Transverse colon (tissue), 4 donors: Measurements from ENCODE around the gene RABGAP1L. TPM values are rescaled to one million over a fixed set of nuclear protein-coding genes. Genes with fewer than 3 reads are reported as not detected.

ENCODE experiments used
- DNase-seq: peaks from one replicate; pipeline ENCODE4 v3.0.0-alpha.2; 2019
- H3K27ac ChIP-seq, 4 donors: fragments of 200-600 bp; sonication (generic); 2 replicates each; pipeline ENCODE4 v1.5.1; 2016 to 2018; ENCODE audit warnings: inconsistent platforms in 4 of 4
- H3K27me3 ChIP-seq: fragments of 200-600 bp; sonication (generic); 2 replicates; pipeline ENCODE4 v1.5.1; 2017; ENCODE audit warnings: inconsistent platforms
- H3K36me3 ChIP-seq, 4 donors: fragments of 200-600 bp; sonication (generic); 2 replicates each; pipeline ENCODE4 v1.5.1; 2017 to 2019; ENCODE audit warnings: inconsistent platforms in 4 of 4
- H3K4me1 ChIP-seq, 4 donors: fragments of 200-600 bp; sonication (generic); 2 replicates each; pipeline ENCODE4 v1.5.1; 2017 to 2020; ENCODE audit warnings: inconsistent platforms in 4 of 4
- H3K4me3 ChIP-seq, 4 donors: fragments of 200-600 bp; sonication (generic); 1 replicate in 1 of 4; 2 replicates in 3 of 4; pipeline versions ENCODE4 v1.5.1 to v1.6.1; 2017 to 2019; ENCODE audit warnings: inconsistent platforms in 4 of 4
- H3K9me3 ChIP-seq, 2 donors: fragments of 200-600 bp; sonication (generic); 2 replicates each; pipeline ENCODE4 v1.5.1; 2017 to 2019; ENCODE audit warnings: inconsistent platforms in 2 of 2
- EP300 ChIP-seq: sonication (generic); formaldehyde crosslinking; IDR thresholded peaks from one replicate; pipeline ENCODE4 v1.6.1; 2017; ENCODE audit warnings: antibody characterized with exemption, low read depth
- POLR2A ChIP-seq: fragments of 450-650 bp; IDR thresholded peaks from one replicate; pipeline ENCODE4 v1.6.1; 2016; ENCODE audit warnings: antibody characterized with exemption, mild to moderate bottlenecking, moderate library complexity
- POLR2AphosphoS5 ChIP-seq, 3 donors: sonication (generic); formaldehyde crosslinking; IDR thresholded peaks; one replicate each; pipeline ENCODE4 v1.6.1; 2016; ENCODE audit warnings: antibody characterized with exemption in 3 of 3
- WGBS, 2 donors: methylation state at CpG; one replicate each; pipeline ENCODE4 v1.1.5; 2018; ENCODE audit warnings: low coverage in 1 of 2; 5-methylcytosine and 5-hydroxymethylcytosine counted together
- in situ Hi-C, 4 donors: fragments of 200-750 bp; cut with MboI; loops; one replicate each; pipeline versions ENCODE4 v1.15.0 to v1.15.1; 2017; ENCODE audit warnings: low sequenced_read_pairs in 3 of 4, low pct_ligation_motif_present in 1 of 4, low pct_unique_long_range_greater_than_20kb in 1 of 4
- intact Hi-C: fragments of 100-400 bp; cut with DNase I; formaldehyde crosslinking; loops from one replicate; pipeline ENCODE4 v1.15.1; 2023; ENCODE audit warnings: low total_unique reads
- total RNA-seq, 4 donors: library from RNA; depleted of rRNA; stranded (reverse); fragments of >200 nt; gene quantifications; one replicate each; pipeline ENCODE4 v1.1.0, GENCODE V29; 2016
- TF ChIP-seq, protein P1 (sequence below), 5 experiments: fragments of 200-600 bp in 3 of 5; fragments of 450-650 bp in 2 of 5; sonication (generic) in 3 of 5; IDR thresholded peaks; 1 replicate in 2 of 5; 2 replicates in 3 of 5; pipeline ENCODE4 v1.5.1; 2016 to 2017; ENCODE audit warnings: antibody characterized with exemption in 5 of 5, inconsistent platforms in 3 of 5, mild to moderate bottlenecking in 2 of 5, moderate library complexity in 1 of 5

The RABGAP1L gene
- total RNA-seq, 4 donors from 2014 or later: 68.9 to 127 (median 99.9) TPM

GRCh38 chr1:174785510-174785909, 626.2 kb downstream of the RABGAP1L start:
- DNase-seq: no peak
- in situ Hi-C loops (no loop called here), intact Hi-C loops (no loop called here)
- 91 to 92% methylated on average over 6 of the region's 6 CpGs for WGBS, 2 donors
- no peak overlapping the region for H3K27ac ChIP-seq
- peaks cover 0 to 3% (median 0%) of the 10 kb centered on the region in 4 donors for H3K36me3 ChIP-seq
- no peaks in the 10 kb centered on the region for H3K4me1 ChIP-seq
- TF ChIP-seq POLR2AphosphoS5 (IDR thresholded peaks at IDR 0.05): no peak
- TF ChIP-seq, protein P1, sequence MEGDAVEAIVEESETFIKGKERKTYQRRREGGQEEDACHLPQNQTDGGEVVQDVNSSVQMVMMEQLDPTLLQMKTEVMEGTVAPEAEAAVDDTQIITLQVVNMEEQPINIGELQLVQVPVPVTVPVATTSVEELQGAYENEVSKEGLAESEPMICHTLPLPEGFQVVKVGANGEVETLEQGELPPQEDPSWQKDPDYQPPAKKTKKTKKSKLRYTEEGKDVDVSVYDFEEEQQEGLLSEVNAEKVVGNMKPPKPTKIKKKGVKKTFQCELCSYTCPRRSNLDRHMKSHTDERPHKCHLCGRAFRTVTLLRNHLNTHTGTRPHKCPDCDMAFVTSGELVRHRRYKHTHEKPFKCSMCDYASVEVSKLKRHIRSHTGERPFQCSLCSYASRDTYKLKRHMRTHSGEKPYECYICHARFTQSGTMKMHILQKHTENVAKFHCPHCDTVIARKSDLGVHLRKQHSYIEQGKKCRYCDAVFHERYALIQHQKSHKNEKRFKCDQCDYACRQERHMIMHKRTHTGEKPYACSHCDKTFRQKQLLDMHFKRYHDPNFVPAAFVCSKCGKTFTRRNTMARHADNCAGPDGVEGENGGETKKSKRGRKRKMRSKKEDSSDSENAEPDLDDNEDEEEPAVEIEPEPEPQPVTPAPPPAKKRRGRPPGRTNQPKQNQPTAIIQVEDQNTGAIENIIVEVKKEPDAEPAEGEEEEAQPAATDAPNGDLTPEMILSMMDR (IDR thresholded peaks at IDR 0.05): no peak
- no peak for TF ChIP-seq POLR2A
- no peak for TF ChIP-seq EP300
- no peak overlapping the region for H3K4me3 ChIP-seq
- no peaks in the 10 kb centered on the region for H3K9me3 ChIP-seq
- H3K27me3 ChIP-seq: no peaks in the 10 kb centered on the region

DNA sequence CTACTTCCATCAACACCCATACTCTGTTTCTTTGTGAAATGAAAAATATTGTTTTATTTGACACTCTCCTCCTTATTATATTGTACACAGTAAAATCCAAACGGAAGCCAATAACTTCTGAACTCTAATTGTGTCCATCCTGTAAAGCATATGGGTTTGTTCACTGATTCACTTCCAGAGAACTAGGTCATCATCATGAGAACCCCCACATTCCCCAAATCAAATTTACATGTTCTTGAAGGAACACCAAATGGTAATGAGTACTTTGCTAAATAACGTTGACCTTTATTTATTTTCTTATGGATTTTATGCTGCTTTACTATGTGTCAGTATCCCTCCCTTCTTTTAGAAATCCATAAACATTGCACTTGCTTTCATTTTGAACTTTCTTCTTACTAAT, 627.0 kb downstream of the RABGAP1L start:
- TF ChIP-seq EP300 (no peak), POLR2AphosphoS5 (IDR thresholded peaks at IDR 0.05) (no peak)
- 41 to 44% methylated on average over 2 of the region's 2 CpGs for WGBS, 2 donors
- H3K4me3 ChIP-seq: no peak overlapping the region
- no peak for DNase-seq
- intact Hi-C loops (no loop called here), in situ Hi-C loops (no loop called here)
- H3K27ac ChIP-seq: no peak overlapping the region
- H3K27me3 ChIP-seq: no peaks in the 10 kb centered on the region
- peaks cover 0 to 3% (median 0%) of the 10 kb centered on the region in 4 donors for H3K36me3 ChIP-seq
- H3K9me3 ChIP-seq: no peaks in the 10 kb centered on the region
- H3K4me1 ChIP-seq: no peaks in the 10 kb centered on the region

- Histone ChIP-seq H3K4me1 (no peaks in the 10 kb centered on the region), H3K36me3 (peaks cover 0 to 3% (median 0%) of the 10 kb centered on the region in 4 donors), H3K27ac (no peak overlapping the region), H3K4me3 (no peak overlapping the region), H3K27me3 (no peaks in the 10 kb centered on the region), H3K9me3 (no peaks in the 10 kb centered on the region)
- in situ Hi-C loops: no loop called here
- DNase-seq: no peak
- intact Hi-C loops: no loop called here
- WGBS, 2 donors: 75 to 79% methylated on average over 4 of the region's 4 CpGs
- TF ChIP-seq POLR2AphosphoS5 (IDR thresholded peaks at IDR 0.05) (no peak), EP300 (no peak), POLR2A (no peak)
- TF ChIP-seq, protein P1 (IDR thresholded peaks at IDR 0.05): no peak
Measured at GRCh38 chr1:174786760-174787159, 627.4 kb downstream of the RABGAP1L start.

- no peak overlapping the region for H3K4me3 ChIP-seq
- no peaks in the 10 kb centered on the region for H3K27me3 ChIP-seq
- in situ Hi-C loops (no loop called here), intact Hi-C loops (no loop called here)
- no peaks in the 10 kb centered on the region for H3K9me3 ChIP-seq
- H3K27ac ChIP-seq: no peak overlapping the region
- H3K36me3 ChIP-seq: peaks cover 0 to 3% (median 0%) of the 10 kb centered on the region in 4 donors
- WGBS, 2 donors: 55 to 90% methylated on average over 1 of the region's 1 CpG
- no peaks in the 10 kb centered on the region for H3K4me1 ChIP-seq
- TF ChIP-seq, protein P1 (IDR thresholded peaks at IDR 0.05): no peak
- no peak for TF ChIP-seq POLR2A
- no peak for TF ChIP-seq EP300
- DNase-seq: no peak
Measured at GRCh38 chr1:174788981-174789380, 629.7 kb downstream of the RABGAP1L start.

GRCh38 chr1:174789399-174789798, 630.1 kb downstream of the RABGAP1L start:
- TF ChIP-seq EP300 (no peak), POLR2AphosphoS5 (IDR thresholded peaks at IDR 0.05) (no peak), POLR2A (no peak)
- TF ChIP-seq, protein P1 (IDR thresholded peaks at IDR 0.05): no peak
- in situ Hi-C loops: no loop called here
- no peak for DNase-seq

More at GRCh38 chr1:174789399-174789798, 630.1 kb downstream of the RABGAP1L start:
- no peak overlapping the region for H3K4me3 ChIP-seq
- peaks cover 0 to 3% (median 0%) of the 10 kb centered on the region in 4 donors for H3K36me3 ChIP-seq
- H3K27me3 ChIP-seq: no peaks in the 10 kb centered on the region
- 58 to 73% methylated on average over 1 of the region's 1 CpG for WGBS, 2 donors
- intact Hi-C loops: no loop called here
- no peak overlapping the region for H3K27ac ChIP-seq
- no peaks in the 10 kb centered on the region for H3K9me3 ChIP-seq
- no peaks in the 10 kb centered on the region for H3K4me1 ChIP-seq
